ENCODE results near the gene TIGD2. TPM values are rescaled to one million over a fixed set of nuclear protein-coding genes. Genes with fewer than 3 reads are reported as not detected.

Gene TIGD2
- total and polyA plus RNA-seq, 4 experiments from 2014 or later: 2.1 to 7.1 (median 5.2) TPM

- intact Hi-C loops (cut with micrococcal nuclease): no loop called here
- POLR2A ChIA-PET (ENCODE audit: partially characterized antibody): no interaction called here
- Histone ChIP-seq H3K27me3 (ENCODE audit: insufficient read depth, low read length) (no peaks in the 10 kb centered on the region), H3K27ac (ENCODE audit: low read depth, low read length) (no peak overlapping the region), H3K9me3 (ENCODE audit: control insufficient read depth in 1 of 2, low read length in 2 of 2) (no peaks in the 10 kb centered on the region), H3K4me3 (ENCODE audit: low read length in 2 of 2) (no peak overlapping the region), H3K4me1 (ENCODE audit: insufficient read depth, low read length) (no peaks in the 10 kb centered on the region), H3K36me3 (ENCODE audit: insufficient read depth, low read length) (no peaks in the 10 kb centered on the region)
- no peak overlapping the region for H3K27ac Mint-ChIP-seq
- no peak for DNase-seq
- peaks cover 3 to 4% of the 10 kb centered on the region in 2 donors for H3K27me3 Mint-ChIP-seq
- CTCF ChIA-PET (ENCODE audit: partially characterized antibody): interaction anchor here (0.8 to 2.9 kb wide), 4 partner anchors 10 to 741 kb away, joined by 3 to 10 read pairs (median 4); no protein-coding TSS in a partner anchor
- H3K9me3 Mint-ChIP-seq: peaks cover 0 to 2% (median 0%) of the 10 kb centered on the region in 8 donors
- no peak overlapping the region for H3K4me3 Mint-ChIP-seq
- H3K36me3 Mint-ChIP-seq: no peaks in the 10 kb centered on the region
- H3K4me1 Mint-ChIP-seq: peaks cover 0 to 2% (median 0%) of the 10 kb centered on the region in 4 donors
Measured at GRCh38 chr4:89162496-89162895, 51.2 kb downstream of the TIGD2 start.

- peaks cover 3 to 4% of the 10 kb centered on the region in 2 donors for H3K27me3 Mint-ChIP-seq
- intact Hi-C loops (cut with micrococcal nuclease): no loop called here
- no peak overlapping the region for H3K4me3 Mint-ChIP-seq
- Histone ChIP-seq H3K9me3 (ENCODE audit: control insufficient read depth in 1 of 2, low read length in 2 of 2) (no peaks in the 10 kb centered on the region), H3K27ac (ENCODE audit: low read depth, low read length) (no peak overlapping the region), H3K27me3 (ENCODE audit: insufficient read depth, low read length) (no peaks in the 10 kb centered on the region), H3K36me3 (ENCODE audit: insufficient read depth, low read length) (no peaks in the 10 kb centered on the region), H3K4me1 (ENCODE audit: insufficient read depth, low read length) (no peaks in the 10 kb centered on the region), H3K4me3 (ENCODE audit: low read length in 2 of 2) (no peak overlapping the region)
- H3K27ac Mint-ChIP-seq: no peak overlapping the region
- no peak for DNase-seq
- H3K36me3 Mint-ChIP-seq: no peaks in the 10 kb centered on the region
- peaks cover 0 to 2% (median 0%) of the 10 kb centered on the region in 4 donors for H3K4me1 Mint-ChIP-seq
- POLR2A ChIA-PET (ENCODE audit: partially characterized antibody): no interaction called here
- CTCF ChIA-PET (ENCODE audit: partially characterized antibody): interaction anchor here (0.7 to 2.9 kb wide), 5 partner anchors 10 to 1123 kb away, joined by 3 to 10 read pairs (median 3); no protein-coding TSS in a partner anchor
- peaks cover 0 to 2% (median 0%) of the 10 kb centered on the region in 8 donors for H3K9me3 Mint-ChIP-seq
Measured at GRCh38 chr4:89162987-89163386, 51.7 kb downstream of the TIGD2 start.

GRCh38 chr4:89164400-89164799 lies 53.1 kb downstream of the TIGD2 start:
- H3K4me1 Mint-ChIP-seq: no peaks in the 10 kb centered on the region
- no peak for DNase-seq
- Histone ChIP-seq H3K27ac (ENCODE audit: low read depth, low read length) (no peak overlapping the region), H3K27me3 (ENCODE audit: insufficient read depth, low read length) (no peaks in the 10 kb centered on the region), H3K36me3 (ENCODE audit: insufficient read depth, low read length) (no peaks in the 10 kb centered on the region), H3K9me3 (ENCODE audit: control insufficient read depth in 1 of 2, low read length in 2 of 2) (no peaks in the 10 kb centered on the region), H3K4me1 (ENCODE audit: insufficient read depth, low read length) (no peaks in the 10 kb centered on the region), H3K4me3 (ENCODE audit: low read length in 2 of 2) (no peak overlapping the region)
- peaks cover 3 to 4% of the 10 kb centered on the region in 2 donors for H3K27me3 Mint-ChIP-seq
- H3K36me3 Mint-ChIP-seq: no peaks in the 10 kb centered on the region
- H3K27ac Mint-ChIP-seq: no peak overlapping the region
- ChIA-PET CTCF (ENCODE audit: partially characterized antibody) (interaction anchor here (0.9 to 2.9 kb wide), 3 partner anchors 12 to 271 kb away, joined by 3 to 10 read pairs (median 4); no protein-coding TSS in a partner anchor), POLR2A (ENCODE audit: partially characterized antibody) (no interaction called here)
- intact Hi-C loops (cut with micrococcal nuclease): no loop called here
- H3K4me3 Mint-ChIP-seq: no peak overlapping the region
- H3K9me3 Mint-ChIP-seq: peaks cover 0 to 2% (median 0%) of the 10 kb centered on the region in 8 donors

Other genes with a start within 250 kb of the TIGD2 start
- 10 to 100 TPM in 1 of 2 experiments, 1 to 10 TPM in 1; 9.6 to 12.2 TPM for gene FAM13A, start 54.3 kb upstream of the TIGD2 start, total RNA-seq
- 10 to 100 TPM; 13.8 to 19.7 TPM for gene FAM13A, start 54.3 kb upstream of the TIGD2 start, polyA plus RNA-seq
- 10 to 100 TPM; 32.5 TPM for gene GPRIN3, start 196.3 kb downstream of the TIGD2 start, total RNA-seq
- gene GPRIN3, start 196.3 kb downstream of the TIGD2 start, polyA plus RNA-seq: 10 to 100 TPM in 1 of 2 donors, 1 to 10 TPM in 1; 6.9 to 18.9 TPM